ENCODE measurements around the gene HK1. TPM values are rescaled to one million over a fixed set of nuclear protein-coding genes. Genes with fewer than 3 reads are reported as not detected.

The HK1 gene
- total and polyA plus RNA-seq, 2 of the 13 experiments (the other 11 are each of a cell fraction or from before 2014, with no cell fraction given) = 0.29 to 1.5 TPM

DNA sequence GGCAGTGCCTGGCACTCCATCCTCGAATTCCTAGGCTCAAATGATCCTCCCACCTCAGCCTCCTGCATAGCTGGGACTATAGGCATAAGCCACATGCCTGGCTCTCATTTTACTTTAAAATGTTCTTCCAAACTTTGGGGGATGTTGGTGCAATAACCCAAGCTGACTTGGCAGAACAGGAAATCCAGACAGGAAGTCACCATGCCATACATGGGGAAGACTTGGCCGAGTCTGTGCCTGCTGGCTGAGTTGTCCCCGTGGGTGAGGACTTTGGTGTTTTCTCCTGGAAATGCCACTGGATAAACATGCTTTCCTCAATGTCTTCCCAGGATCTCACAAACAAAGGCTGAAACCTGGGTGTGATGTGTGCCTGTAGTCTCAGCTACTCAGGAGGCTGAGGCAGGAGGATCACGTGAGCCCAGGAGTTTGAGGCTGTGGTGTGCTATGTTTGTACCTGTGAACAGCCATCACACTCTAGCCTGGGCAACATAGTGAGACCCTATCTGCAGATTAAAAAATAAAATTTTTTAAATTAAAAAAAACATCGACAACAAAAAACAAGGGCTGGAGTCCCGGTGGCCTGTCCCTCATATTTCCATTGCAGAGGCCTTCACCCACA, 38.4 kb upstream of the HK1 start:
- peaks cover 3 to 10% of the 10 kb centered on the region in 2 experiments; a peak in 1 of 5 replicates for H3K36me3 ChIP-seq (replicated peaks in 1 of 2; ENCODE audit: control insufficient read depth in 1 of 2, insufficient read depth in 2 of 2, low read length in 2 of 2)
- no peaks in the 10 kb centered on the region; the same call in 1 of the 2 replicates for H4K20me1 ChIP-seq (ENCODE audit: insufficient read depth, low read length)
- no peak for DNase-seq (ENCODE audit: low spot score)
- no peaks in the 10 kb centered on the region for H3K9me3 ChIP-seq (ENCODE audit: low read length)
- BruUV-seq (replicated peaks) = no TSS peak
- H3K4me2 ChIP-seq (ENCODE audit: low read depth, low read length) = no peak overlapping the region
- no peak overlapping the region for H3K27ac ChIP-seq (ENCODE audit: extremely low read length, insufficient read depth, low read length)
- in situ Hi-C loops (cut with HindIII; ENCODE audit: extremely low pct_ligation_motif_present, low pct_unique_long_range_greater_than_20kb) = loop anchor here (5.0 to 10.0 kb wide), 2 partner anchors 147 to 265 kb away; no protein-coding TSS in a partner anchor
- WGBS (ENCODE audit: low lambda C conversion rate) = 96% methylated on average over 6 of the region's 6 CpGs
- H3K79me2 ChIP-seq (ENCODE audit: insufficient read depth, low read length) = no peaks in the 10 kb centered on the region
- H3K9ac ChIP-seq (ENCODE audit: insufficient read depth, low read depth, low read length) = no peak overlapping the region
- H3K27me3 ChIP-seq (ENCODE audit: control insufficient read depth in 1 of 2, insufficient read depth in 2 of 2, low read length in 2 of 2) = no peaks in the 10 kb centered on the region
- TF ChIP-seq POLR2AphosphoS2 (IDR thresholded peaks at IDR 0.05; ENCODE audit: low read depth, low read length) (no peak), POGK (CRISPR knock-in tag; conservative IDR thresholded peaks at IDR 0.05) (no peak), ZNF776 (CRISPR knock-in tag; IDR thresholded peaks at IDR 0.05) (no peak), ZBTB8A (CRISPR knock-in tag; IDR thresholded peaks at IDR 0.05; ENCODE audit: borderline replicate concordance, low read depth) (no peak), KLF12 (CRISPR knock-in tag; IDR thresholded peaks at IDR 0.05; ENCODE audit: borderline replicate concordance) (no peak), KMT2A (CRISPR knock-in tag; IDR thresholded peaks at IDR 0.05) (no peak)
- no peaks in the 10 kb centered on the region for H3K4me1 ChIP-seq (ENCODE audit: insufficient read depth, low read length)
- ChIA-PET POLR2A (no interaction called here), CTCF (ENCODE audit: low intra/inter-chr PET ratio, low total read pairs) (interaction anchor here (1.5 kb wide), 1 partner anchor 153 kb away, joined by 6 read pairs; no protein-coding TSS in a partner anchor)
- H2AFZ ChIP-seq (ENCODE audit: low read length) = no peak overlapping the region
- intact Hi-C loops (cut with micrococcal nuclease; ENCODE audit: unreplicated experiment) = no loop called here
- no peak for FAIRE-seq
- ATAC-seq = no peak
- H3K4me3 ChIP-seq (replicated peaks in 1 of 3; ENCODE audit: insufficient read depth in 1 of 3, low read depth in 2 of 3, low read length in 3 of 3) = no peak overlapping the region

- no peak for FAIRE-seq
- CTCF ChIA-PET (ENCODE audit: low intra/inter-chr PET ratio, low total read pairs) = no interaction called here
Observed at GRCh38 chr10:69240455-69240854, 37.8 kb upstream of the HK1 start.

More at GRCh38 chr10:69240455-69240854, 37.8 kb upstream of the HK1 start:
- Histone ChIP-seq H3K79me2 (ENCODE audit: insufficient read depth, low read length) (no peaks in the 10 kb centered on the region), H3K9me3 (ENCODE audit: low read length) (no peaks in the 10 kb centered on the region), H3K36me3 (replicated peaks in 1 of 2; ENCODE audit: control insufficient read depth in 1 of 2, insufficient read depth in 2 of 2, low read length in 2 of 2) (peaks cover 3 to 10% of the 10 kb centered on the region in 2 experiments; a peak in 1 of 5 replicates), H4K20me1 (ENCODE audit: insufficient read depth, low read length) (no peaks in the 10 kb centered on the region; the same call in 1 of the 2 replicates), H2AFZ (ENCODE audit: low read length) (no peak overlapping the region), H3K27me3 (ENCODE audit: control insufficient read depth in 1 of 2, insufficient read depth in 2 of 2, low read length in 2 of 2) (no peaks in the 10 kb centered on the region), H3K27ac (ENCODE audit: extremely low read length, insufficient read depth, low read length) (no peak overlapping the region), H3K4me3 (replicated peaks in 1 of 3; ENCODE audit: insufficient read depth in 1 of 3, low read depth in 2 of 3, low read length in 3 of 3) (no peak overlapping the region), H3K4me2 (ENCODE audit: low read depth, low read length) (no peak overlapping the region), H3K4me1 (ENCODE audit: insufficient read depth, low read length) (no peaks in the 10 kb centered on the region), H3K9ac (ENCODE audit: insufficient read depth, low read depth, low read length) (no peak overlapping the region)
- no TSS peak for BruUV-seq (replicated peaks)
- WGBS (ENCODE audit: low lambda C conversion rate) = 98% methylated on average over 11 of the region's 11 CpGs
- no peak for DNase-seq (ENCODE audit: low spot score)
- POLR2A ChIA-PET = no interaction called here
- TF ChIP-seq GATAD2A (CRISPR knock-in tag; IDR thresholded peaks at IDR 0.05) (no peak), ZNF331 (CRISPR knock-in tag; IDR thresholded peaks at IDR 0.05) (no peak)
- in situ Hi-C loops (cut with HindIII; ENCODE audit: extremely low pct_ligation_motif_present, low pct_unique_long_range_greater_than_20kb) (no loop called here), intact Hi-C loops (cut with micrococcal nuclease; ENCODE audit: unreplicated experiment) (no loop called here)
- no peak for ATAC-seq

All from HepG2 (cell line).